IPS-11a (cell line): ENCODE data around the gene HTT-AS.
"Not testable (repeated sequence)": the region's sequence is repeated elsewhere in the genome, so short reads cannot be mapped to it uniquely, and the experiment has no call there.

Experiments
- H3K4me3 ChIP-seq: one replicate; pipeline ENCODE4 v1.5.1; 2013; ENCODE audit warnings: low read depth, low read length, control low read depth

The HTT-AS gene

DNA sequence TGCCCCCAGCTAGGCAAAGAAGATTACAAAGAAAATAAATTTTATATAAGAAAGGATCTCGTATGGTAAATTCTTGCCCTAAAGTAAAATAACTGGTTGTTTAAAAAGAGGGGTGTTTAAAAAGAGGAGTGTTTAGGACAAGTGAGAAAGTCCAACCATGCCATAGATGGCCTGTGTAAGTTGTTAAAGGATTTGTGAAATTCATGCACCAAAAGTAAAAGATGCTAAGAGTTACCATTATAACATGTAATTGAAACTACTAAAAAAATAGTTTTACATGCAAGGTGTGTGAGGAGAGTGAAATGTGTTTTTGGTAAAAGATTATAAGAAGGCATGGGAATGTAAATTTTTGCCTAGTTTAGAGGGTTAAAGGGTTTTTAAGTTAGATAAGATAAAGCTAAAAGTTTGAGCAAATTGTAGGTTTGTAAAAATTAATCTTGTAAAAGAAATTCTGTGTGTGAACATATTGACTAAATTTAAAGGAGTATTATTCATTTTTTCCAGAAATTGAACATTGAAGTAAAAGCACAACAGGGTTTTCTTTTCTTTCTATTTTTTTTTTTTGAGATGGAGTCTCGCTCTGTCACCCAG, 20.1 kb downstream of the HTT-AS start:
- H3K4me3 ChIP-seq, result no peak overlapping the region

- not testable (repeated sequence) for H3K4me3 ChIP-seq
These were observed 23.0 kb downstream of the HTT-AS start for GRCh38 chr4:3051141-3051897.

DNA sequence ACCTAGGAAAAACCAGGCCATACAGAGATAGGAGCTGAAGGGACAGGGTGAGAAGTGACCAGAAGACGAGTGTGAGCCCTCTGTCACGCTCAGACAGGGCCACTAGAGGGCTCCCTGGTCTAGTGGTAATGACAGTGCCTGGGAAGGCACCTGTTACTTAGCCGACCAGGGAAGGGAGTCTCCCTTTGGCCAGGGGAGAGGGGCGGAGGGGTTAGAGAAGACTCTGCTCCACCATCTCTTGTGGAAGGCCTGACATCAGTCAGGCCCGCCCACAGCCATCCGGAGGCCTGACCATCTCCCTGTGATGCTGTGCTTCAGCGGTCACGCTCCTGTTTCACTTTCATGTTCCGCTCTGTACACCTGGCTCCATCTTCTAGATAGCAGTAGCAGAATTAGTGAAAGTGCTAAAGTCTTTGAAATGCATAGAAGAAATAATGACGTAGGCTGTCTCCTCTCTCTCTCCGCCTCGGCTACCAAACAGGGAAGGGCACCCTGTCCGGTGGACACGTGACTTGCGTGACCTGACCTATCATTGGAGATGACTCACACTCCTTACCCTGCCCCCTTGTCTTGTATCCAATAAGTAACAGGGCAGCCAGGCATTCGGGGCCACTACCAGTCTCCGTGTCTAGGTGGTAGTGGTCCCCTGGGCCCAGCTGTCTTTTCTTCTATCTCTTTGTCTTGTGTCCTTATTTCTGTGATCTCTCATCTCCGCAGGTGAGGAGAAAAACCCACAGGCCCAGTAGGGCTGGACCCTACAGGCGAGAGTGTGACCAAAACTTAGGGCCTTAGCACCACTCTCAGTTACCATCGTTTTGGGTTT, 26.7 kb downstream of the HTT-AS start:
- H3K4me3 ChIP-seq, result no peak overlapping the region

- no peak overlapping the region for H3K4me3 ChIP-seq
These were observed 27.7 kb downstream of the HTT-AS start for GRCh38 chr4:3046623-3047022.

DNA sequence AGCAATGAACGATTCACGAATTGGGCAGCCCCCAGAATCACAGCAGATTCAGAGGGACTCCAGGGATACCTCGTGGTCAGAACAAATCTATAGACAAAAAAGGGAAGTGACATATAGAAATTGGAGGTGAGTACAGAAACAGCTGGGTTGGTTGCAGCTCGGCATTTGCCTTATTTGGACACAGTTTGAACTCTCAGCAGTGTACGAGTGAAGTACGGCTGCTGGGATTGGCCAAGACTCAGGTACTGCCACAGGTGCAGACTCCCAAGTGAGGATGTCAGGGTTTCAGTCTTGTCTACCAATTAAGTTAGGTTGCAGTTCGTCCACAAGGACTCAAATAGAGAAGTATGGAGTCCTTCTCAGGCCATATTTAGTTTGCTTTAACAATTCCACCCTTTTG, 28.2 kb downstream of the HTT-AS start:
- H3K4me3 ChIP-seq, result no peak overlapping the region

- no peak overlapping the region for H3K4me3 ChIP-seq
These were observed 29.2 kb downstream of the HTT-AS start for GRCh38 chr4:3044870-3045819.

DNA sequence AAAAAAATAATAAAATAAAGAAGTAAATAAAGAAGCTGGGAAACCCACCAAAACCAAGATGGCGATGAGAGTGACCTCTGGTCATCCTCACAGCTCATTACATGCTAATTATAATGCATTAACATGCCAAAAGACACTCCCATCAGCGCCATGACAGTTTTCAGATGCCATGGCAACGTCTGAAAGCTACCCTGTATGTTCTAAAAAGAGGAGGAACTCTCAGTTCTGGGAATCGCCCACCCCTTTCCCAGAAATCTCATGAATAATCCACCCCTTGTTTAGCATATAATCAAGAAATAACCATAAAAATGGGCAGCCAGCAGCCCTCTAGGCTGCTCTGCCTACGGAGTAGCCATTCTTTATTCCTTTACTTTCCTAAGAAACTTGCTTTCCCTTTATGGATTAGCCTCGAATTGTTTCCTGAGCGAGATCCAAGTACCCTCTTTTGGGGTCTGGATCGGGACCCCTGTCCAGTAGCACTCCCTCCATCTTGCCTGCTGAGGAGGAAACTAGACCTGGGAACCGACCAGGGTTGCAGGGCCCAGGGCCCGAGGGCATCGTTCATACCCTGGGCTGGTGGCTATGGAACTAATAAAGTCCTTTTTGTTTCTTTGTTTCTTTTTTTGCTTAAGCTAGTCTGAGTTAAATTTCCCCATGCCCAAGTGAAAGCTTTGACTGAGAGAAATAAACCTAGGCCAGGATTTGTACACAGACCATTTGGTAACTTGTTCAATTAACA, 30.9 kb downstream of the HTT-AS start:
- no peak overlapping the region for H3K4me3 ChIP-seq

GRCh38 chr4:3042226-3042625, 32.1 kb downstream of the HTT-AS start:
- no peak overlapping the region for H3K4me3 ChIP-seq

GRCh38 chr4:3041192-3042142, 32.9 kb downstream of the HTT-AS start:
- H3K4me3 ChIP-seq, result no peak overlapping the region

- no peak overlapping the region for H3K4me3 ChIP-seq
These were observed 33.7 kb downstream of the HTT-AS start for GRCh38 chr4:3040452-3041191.

- H3K4me3 ChIP-seq, result no peak overlapping the region
These were observed 34.5 kb downstream of the HTT-AS start for GRCh38 chr4:3039706-3040366.

- H3K4me3 ChIP-seq, result no peak overlapping the region
These were observed 36.3 kb downstream of the HTT-AS start for GRCh38 chr4:3037957-3038461.

GRCh38 chr4:3036131-3036952, 38.0 kb downstream of the HTT-AS start:
- no peak overlapping the region for H3K4me3 ChIP-seq

- H3K4me3 ChIP-seq, result no peak overlapping the region
These were observed 38.7 kb downstream of the HTT-AS start for GRCh38 chr4:3035674-3036073.

DNA sequence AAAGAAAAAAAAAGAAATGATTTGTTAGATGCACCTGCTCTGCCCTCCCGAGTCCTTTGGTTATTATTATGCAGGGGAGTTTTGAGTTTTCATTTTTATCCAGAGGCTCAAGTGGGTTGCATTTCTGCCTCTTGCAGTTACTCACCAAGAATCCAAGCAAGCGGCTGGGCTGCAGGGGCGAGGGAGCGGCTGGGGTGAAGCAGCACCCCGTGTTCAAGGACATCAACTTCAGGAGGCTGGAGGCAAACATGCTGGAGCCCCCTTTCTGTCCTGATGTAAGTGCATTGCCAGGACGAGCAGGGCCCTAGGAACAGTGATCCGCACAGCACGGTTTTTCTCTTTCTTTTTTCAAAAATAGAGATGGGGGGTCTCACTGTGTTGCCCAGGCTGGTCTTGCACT, 39.1 kb downstream of the HTT-AS start:
- H3K4me3 ChIP-seq, result no peak overlapping the region

GRCh38 chr4:3034231-3034630, 40.1 kb downstream of the HTT-AS start:
- H3K4me3 ChIP-seq, result no peak overlapping the region
